K562 (cell line): Measurements from ENCODE around the gene SPTBN4. TPM values are rescaled to one million over a fixed set of nuclear protein-coding genes. Genes with fewer than 3 reads are reported as not detected.

Experiments
- CUX1 ChIP-seq: fragments of 200-800 bp; sonication (Bioruptor generic); IDR thresholded peaks from 2 replicates; pipeline ENCODE4 v1.6.1; 2016; ENCODE audit warnings: missing genetic modification characterization, missing compliant biosample characterization
- ESRRB ChIP-seq: fragments of 250-450 bp; sonication (Bioruptor Pico); IDR thresholded peaks from 2 replicates; pipeline ENCODE4 v1.5.0; 2020; ENCODE audit warnings: mild to moderate bottlenecking, moderate library complexity, borderline replicate concordance
- HIVEP1 ChIP-seq: fragments of 250-450 bp; sonication (Bioruptor Pico); IDR thresholded peaks from 2 replicates; pipeline ENCODE4 v1.4.0; 2020; ENCODE audit warnings: mild to moderate bottlenecking
- HMBOX1 ChIP-seq: sonication (generic); IDR thresholded peaks from 2 replicates; pipeline ENCODE4 v1.6.1; 2016
- KDM1A ChIP-seq, 2 experiments: fragments of 450-650 bp; IDR thresholded peaks; 2 replicates each; pipeline ENCODE4 v1.6.1; 2016; ENCODE audit warnings: mild to moderate bottlenecking in 2 of 2
- RBM22 ChIP-seq: fragments of 200-400 bp; formaldehyde crosslinking; IDR thresholded peaks from 2 replicates; pipeline ENCODE4 v1.6.1; 2018; ENCODE audit warnings: low read length, low read depth; ENCODE audit not compliant: poor library complexity, severe bottlenecking
- ZBTB11 ChIP-seq, 3 experiments: fragments of 200-800 bp in 1 of 3; fragments of 250-450 bp in 1 of 3; fragments of 450-650 bp in 1 of 3; sonication (Bioruptor Pico) in 1 of 3; sonication (Bioruptor generic) in 1 of 3; formaldehyde crosslinking in 1 of 3; IDR thresholded peaks; 2 replicates each; pipeline versions ENCODE4 v1.6.1 to v1.8.0; 2016 to 2022; ENCODE audit warnings: mild to moderate bottlenecking in 2 of 3, missing genetic modification characterization in 2 of 3, missing compliant biosample characterization in 1 of 3, moderate library complexity in 1 of 3
- ZFP30 ChIP-seq: fragments of 250-450 bp; sonication (Bioruptor Pico); IDR thresholded peaks from 2 replicates; pipeline ENCODE4 v1.8.0; 2022; ENCODE audit warnings: moderate library complexity, mild to moderate bottlenecking, inconsistent platforms, borderline replicate concordance
- ZNF274 ChIP-seq: IDR thresholded peaks from 2 replicates; pipeline ENCODE4 v1.6.1; 2011; ENCODE audit warnings: low read depth, mild to moderate bottlenecking, low read length, moderate library complexity, borderline replicate concordance
- ZNF57 ChIP-seq: fragments of 450-650 bp; formaldehyde crosslinking; IDR thresholded peaks from 2 replicates; pipeline ENCODE4 v1.4.0; 2020; ENCODE audit warnings: mild to moderate bottlenecking, moderate library complexity
- polyA plus RNA-seq, 8 experiments: library from polyadenylated mRNA; depleted of rRNA in 4 of 8; stranded (reverse) in 5 of 8; unstranded in 3 of 8; fragments of >200 nt; fragmentation: Nextera tagmentation in 2 of 8; fragmentation: Illumina TruSeq in 1 of 8; extraction: Ambion mirVana in 2 of 8; extraction: Trizol in 1 of 8; gene quantifications; 2 replicates each; pipeline versions ENCODE4 v1.2.1 to v1.2.3, GENCODE V29; 2011 to 2014; ENCODE audit warnings: inconsistent platforms in 1 of 8, missing spikeins in 1 of 8
- total RNA-seq, 7 experiments: library from RNA; depleted of rRNA in 6 of 7; stranded (reverse); fragments of >200 nt in 6 of 7; fragmentation: Illumina TruSeq in 2 of 7; extraction: Trizol in 2 of 7; gene quantifications; 2 replicates each; pipeline versions ENCODE4 v1.2.1 to v1.2.3, GENCODE V29; 2011 to 2021; ENCODE audit warnings: low replicate concordance in 1 of 7
- TF ChIP-seq, protein P1 (sequence below): IDR thresholded peaks from 3 replicates; pipeline ENCODE4 v1.6.1; 2011; ENCODE audit warnings: borderline replicate concordance, mild to moderate bottlenecking, moderate library complexity; ENCODE audit not compliant: insufficient read length; ENCODE audit errors: extremely low read depth

SPTBN4 gene
- total and polyA plus RNA-seq, 9 of the 15 experiments (the other 6 are each of a cell fraction or from before 2014, with no cell fraction given): 0.01 to 1.5 (median 0.86) TPM

- TF ChIP-seq, protein P1, sequence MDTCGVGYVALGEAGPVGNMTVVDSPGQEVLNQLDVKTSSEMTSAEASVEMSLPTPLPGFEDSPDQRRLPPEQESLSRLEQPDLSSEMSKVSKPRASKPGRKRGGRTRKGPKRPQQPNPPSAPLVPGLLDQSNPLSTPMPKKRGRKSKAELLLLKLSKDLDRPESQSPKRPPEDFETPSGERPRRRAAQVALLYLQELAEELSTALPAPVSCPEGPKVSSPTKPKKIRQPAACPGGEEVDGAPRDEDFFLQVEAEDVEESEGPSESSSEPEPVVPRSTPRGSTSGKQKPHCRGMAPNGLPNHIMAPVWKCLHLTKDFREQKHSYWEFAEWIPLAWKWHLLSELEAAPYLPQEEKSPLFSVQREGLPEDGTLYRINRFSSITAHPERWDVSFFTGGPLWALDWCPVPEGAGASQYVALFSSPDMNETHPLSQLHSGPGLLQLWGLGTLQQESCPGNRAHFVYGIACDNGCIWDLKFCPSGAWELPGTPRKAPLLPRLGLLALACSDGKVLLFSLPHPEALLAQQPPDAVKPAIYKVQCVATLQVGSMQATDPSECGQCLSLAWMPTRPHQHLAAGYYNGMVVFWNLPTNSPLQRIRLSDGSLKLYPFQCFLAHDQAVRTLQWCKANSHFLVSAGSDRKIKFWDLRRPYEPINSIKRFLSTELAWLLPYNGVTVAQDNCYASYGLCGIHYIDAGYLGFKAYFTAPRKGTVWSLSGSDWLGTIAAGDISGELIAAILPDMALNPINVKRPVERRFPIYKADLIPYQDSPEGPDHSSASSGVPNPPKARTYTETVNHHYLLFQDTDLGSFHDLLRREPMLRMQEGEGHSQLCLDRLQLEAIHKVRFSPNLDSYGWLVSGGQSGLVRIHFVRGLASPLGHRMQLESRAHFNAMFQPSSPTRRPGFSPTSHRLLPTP: no peak
- TF ChIP-seq RBM22 (no peak), ZFP30 (CRISPR knock-in tag) (no peak), ESRRB (CRISPR knock-in tag) (no peak), HMBOX1 (no peak), ZBTB11 (CRISPR knock-in tag; IDR thresholded peaks at IDR 0.05) (no peak), CUX1 (no peak), ZNF274 (no peak), KDM1A (IDR thresholded peaks at IDR 0.05) (peak in 1 of 2 experiments; percentile 10; a peak in 2 of 4 replicates), ZNF57 (CRISPR knock-in tag) (no peak), HIVEP1 (CRISPR knock-in tag) (no peak)
Observed at GRCh38 chr19:40599331-40599901, 132.6 kb downstream of the SPTBN4 start (continued).
